MM.1S (cell line): Measurements from ENCODE around the gene RFFL.
"Not testable (repeated sequence)": the region's sequence is repeated elsewhere in the genome, so short reads cannot be mapped to it uniquely, and the experiment has no call there.

Experiments used
- DNase-seq: peaks from one replicate; pipeline ENCODE4 v3.0.0-alpha.2; 2015
- H2AFZ ChIP-seq: fragments of 300-600 bp; sonication (generic); 2 replicates; pipeline ENCODE4 v1.6.0; 2016; ENCODE audit warnings: antibody characterized with exemption, low read length
- H3F3A ChIP-seq: fragments of 300-600 bp; sonication (generic); 2 replicates; pipeline ENCODE4 v1.6.1; 2016; ENCODE audit warnings: mild to moderate bottlenecking, antibody characterized with exemption, low read length, moderate library complexity, mixed read lengths; ENCODE audit not compliant: insufficient read depth
- H3K27ac ChIP-seq: fragments of 300-600 bp; sonication (generic); 2 replicates; pipeline ENCODE4 v1.5.1; 2016; ENCODE audit warnings: mild to moderate bottlenecking, low read length
- H3K27me3 ChIP-seq: fragments of 300-600 bp; sonication (generic); replicated peaks from 2 replicates; pipeline ENCODE4 v1.6.0; 2016; ENCODE audit warnings: low read length; ENCODE audit not compliant: insufficient read depth
- H3K36me3 ChIP-seq: fragments of 300-600 bp; sonication (generic); replicated peaks from 2 replicates; pipeline ENCODE4 v1.6.1; 2016; ENCODE audit warnings: mild to moderate bottlenecking, low read length, mixed read lengths; ENCODE audit not compliant: insufficient read depth
- H3K4me1 ChIP-seq: fragments of 300-600 bp; sonication (generic); 2 replicates; pipeline ENCODE4 v1.6.1; 2016; ENCODE audit warnings: low read length, mixed read lengths
- H3K4me2 ChIP-seq: fragments of 300-600 bp; sonication (generic); 2 replicates; pipeline ENCODE4 v1.6.0; 2016; ENCODE audit warnings: low read depth, low read length
- H3K4me3 ChIP-seq: fragments of 300-600 bp; sonication (generic); 2 replicates; pipeline ENCODE4 v1.5.1; 2016; ENCODE audit warnings: low read length, mixed read lengths
- H3K79me2 ChIP-seq: fragments of 300-600 bp; sonication (generic); 2 replicates; pipeline ENCODE4 v1.6.1; 2016; ENCODE audit warnings: mixed run types, low read length, mixed read lengths
- H3K9ac ChIP-seq: fragments of 300-600 bp; sonication (generic); 2 replicates; pipeline ENCODE4 v1.6.1; 2016; ENCODE audit warnings: low read length, mixed read lengths
- H3K9me2 ChIP-seq: fragments of 300-600 bp; sonication (generic); replicated peaks from 2 replicates; pipeline ENCODE4 v1.6.1; 2016; ENCODE audit warnings: mild to moderate bottlenecking, low read length, mixed read lengths; ENCODE audit not compliant: insufficient read depth
- H3K9me3 ChIP-seq: fragments of 300-600 bp; sonication (generic); replicated peaks from 2 replicates; pipeline ENCODE4 v1.6.1; 2016; ENCODE audit warnings: mild to moderate bottlenecking, low read length, mixed read lengths; ENCODE audit not compliant: insufficient read depth
- H4K20me1 ChIP-seq: fragments of 300-600 bp; sonication (generic); 2 replicates; pipeline ENCODE4 v1.6.1; 2016; ENCODE audit warnings: mild to moderate bottlenecking, low read length, moderate library complexity, mixed read lengths; ENCODE audit not compliant: insufficient read depth
- CTCF ChIP-seq: fragments of 300-600 bp; sonication (generic); IDR thresholded peaks from 2 replicates; pipeline ENCODE4 v1.5.1; 2016; ENCODE audit warnings: antibody characterized with exemption, low read length, mixed read lengths
- EZH2 ChIP-seq: fragments of 300-600 bp; sonication (generic); optimal IDR thresholded peaks from 2 replicates; pipeline ENCODE3; 2017; ENCODE audit warnings: low read depth, mild to moderate bottlenecking, antibody characterized with exemption, low read length, mixed read lengths
- EZH2phosphoT487 ChIP-seq: fragments of 300-600 bp; sonication (generic); IDR thresholded peaks from 2 replicates; pipeline ENCODE4 v1.6.1; 2018; ENCODE audit warnings: antibody characterized with exemption, low read length

Gene RFFL

DNA sequence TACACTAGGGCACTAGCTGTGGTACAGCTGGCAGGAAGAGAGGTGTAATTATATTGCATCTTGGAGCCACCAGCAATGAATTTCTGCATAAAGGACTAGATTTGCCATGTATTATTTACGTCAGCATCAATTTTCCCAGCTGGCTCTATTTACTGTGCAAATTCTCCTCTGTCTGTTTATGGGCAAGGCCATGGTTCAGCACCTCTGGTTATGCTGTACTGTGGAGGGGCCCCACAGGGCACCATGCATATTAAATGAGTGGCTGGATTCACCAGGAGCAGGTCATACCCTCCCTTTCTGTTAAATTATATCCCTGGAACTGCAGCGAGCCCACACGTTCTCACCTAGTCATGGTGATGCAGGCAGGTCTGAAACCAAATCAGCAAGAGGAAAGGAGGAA, 36.4 kb upstream of the RFFL start:
- no peak for TF ChIP-seq EZH2
- H4K20me1 ChIP-seq: no peaks in the 10 kb centered on the region
- no peaks in the 10 kb centered on the region for H3K27me3 ChIP-seq
- no peaks in the 10 kb centered on the region; the same call in 1 of the 2 replicates for H3K36me3 ChIP-seq
- H3K4me3 ChIP-seq: no peak overlapping the region
- no peaks in the 10 kb centered on the region for H3K79me2 ChIP-seq
- no peak overlapping the region for H2AFZ ChIP-seq
- no peaks in the 10 kb centered on the region for H3K4me1 ChIP-seq
- H3K9me2 ChIP-seq: no peaks in the 10 kb centered on the region
- H3K4me2 ChIP-seq: no peak overlapping the region
- DNase-seq: no peak
- no peaks in the 10 kb centered on the region for H3K9me3 ChIP-seq
- H3F3A ChIP-seq: no peaks in the 10 kb centered on the region
- no peak overlapping the region for H3K27ac ChIP-seq
- H3K9ac ChIP-seq: no peak overlapping the region

GRCh38 chr17:35097776-35098175, 34.3 kb upstream of the RFFL start:
- Histone ChIP-seq H4K20me1 (no peaks in the 10 kb centered on the region), H3K36me3 (no peaks in the 10 kb centered on the region; the same call in 1 of the 2 replicates), H3F3A (no peaks in the 10 kb centered on the region), H3K27ac (no peak overlapping the region), H3K9me3 (no peaks in the 10 kb centered on the region), H3K79me2 (no peaks in the 10 kb centered on the region), H3K9ac (no peak overlapping the region), H3K9me2 (no peaks in the 10 kb centered on the region), H3K4me2 (no peak overlapping the region), H2AFZ (no peak overlapping the region), H3K4me1 (no peaks in the 10 kb centered on the region), H3K27me3 (no peaks in the 10 kb centered on the region), H3K4me3 (no peak overlapping the region)
- no peak for TF ChIP-seq CTCF
- no peak for TF ChIP-seq EZH2
- TF ChIP-seq EZH2phosphoT487: no peak
- DNase-seq: no peak

GRCh38 chr17:35095741-35096140, 32.2 kb upstream of the RFFL start:
- Histone ChIP-seq H3K4me3 (no peak overlapping the region), H2AFZ (no peak overlapping the region), H3K9me3 (no peaks in the 10 kb centered on the region), H4K20me1 (no peaks in the 10 kb centered on the region), H3K27me3 (no peaks in the 10 kb centered on the region), H3K4me2 (no peak overlapping the region), H3K79me2 (no peaks in the 10 kb centered on the region), H3K27ac (no peak overlapping the region), H3K4me1 (no peaks in the 10 kb centered on the region), H3K9ac (no peak overlapping the region), H3K36me3 (no peaks in the 10 kb centered on the region), H3F3A (no peaks in the 10 kb centered on the region; the same call in 1 of the 2 replicates), H3K9me2 (no peaks in the 10 kb centered on the region)
- no peak for DNase-seq
- TF ChIP-seq CTCF (no peak), EZH2phosphoT487 (no peak), EZH2 (no peak)

DNA sequence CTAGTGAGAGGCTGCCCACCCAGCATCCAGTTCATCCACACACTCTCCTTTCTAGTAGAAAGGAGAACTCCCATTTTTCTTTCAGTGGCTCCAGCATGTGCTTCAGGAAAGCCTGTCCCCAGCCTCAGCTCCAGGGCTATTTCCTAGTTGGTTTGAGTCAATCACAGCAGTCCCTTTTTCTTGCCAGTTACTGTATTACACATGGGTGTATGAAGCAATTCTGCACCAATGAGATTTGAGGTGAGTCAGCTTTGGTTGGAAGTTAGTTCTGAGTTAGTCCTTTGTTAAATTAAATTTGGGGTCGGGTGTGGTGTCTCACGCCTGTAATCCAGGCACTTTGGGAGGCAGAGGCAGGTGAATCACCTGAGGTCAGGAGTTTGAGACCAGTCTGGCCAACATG, 31.4 kb upstream of the RFFL start:
- H3F3A ChIP-seq: no peaks in the 10 kb centered on the region; the same call in 1 of the 2 replicates
- H4K20me1 ChIP-seq: no peaks in the 10 kb centered on the region
- no peak overlapping the region for H3K27ac ChIP-seq
- H3K4me2 ChIP-seq: no peak overlapping the region
- no peaks in the 10 kb centered on the region for H3K9me3 ChIP-seq
- no peak overlapping the region for H3K4me3 ChIP-seq
- no peaks in the 10 kb centered on the region for H3K79me2 ChIP-seq
- no peaks in the 10 kb centered on the region for H3K36me3 ChIP-seq
- DNase-seq: no peak
- H3K27me3 ChIP-seq: no peaks in the 10 kb centered on the region
- no peak overlapping the region for H2AFZ ChIP-seq
- no peaks in the 10 kb centered on the region for H3K9me2 ChIP-seq
- H3K4me1 ChIP-seq: peaks cover 1% of the 10 kb centered on the region
- no peak overlapping the region for H3K9ac ChIP-seq
- TF ChIP-seq EZH2phosphoT487 (no peak), EZH2 (no peak), CTCF (no peak)

GRCh38 chr17:35090707-35091106, 27.2 kb upstream of the RFFL start:
- not testable (repeated sequence) for H3K9ac ChIP-seq, H4K20me1 ChIP-seq, H3K36me3 ChIP-seq, H3K4me2 ChIP-seq, H3F3A ChIP-seq, H3K9me2 ChIP-seq, H3K27me3 ChIP-seq, H3K4me3 ChIP-seq, H3K9me3 ChIP-seq, DNase-seq, H2AFZ ChIP-seq, H3K27ac ChIP-seq
- H3K4me1 ChIP-seq: peaks cover 16% of the 10 kb centered on the region
- peaks cover 30% of the 10 kb centered on the region for H3K79me2 ChIP-seq
